HPDE6-E6E7 (cell line): ENCODE measurements around the gene NCKAP5.
A peak's percentile ranks its signal among the peaks of the same experiment; 100 is the strongest.
"Not testable (repeated sequence)": the region's sequence is repeated elsewhere in the genome, so short reads cannot be mapped to it uniquely, and the experiment has no call there.

Experiments used
- DNase-seq: peaks from one replicate; pipeline ENCODE4 v3.0.0; 2011; ENCODE audit warnings: missing footprints; ENCODE audit errors: extremely low spot score

The NCKAP5 gene

DNA sequence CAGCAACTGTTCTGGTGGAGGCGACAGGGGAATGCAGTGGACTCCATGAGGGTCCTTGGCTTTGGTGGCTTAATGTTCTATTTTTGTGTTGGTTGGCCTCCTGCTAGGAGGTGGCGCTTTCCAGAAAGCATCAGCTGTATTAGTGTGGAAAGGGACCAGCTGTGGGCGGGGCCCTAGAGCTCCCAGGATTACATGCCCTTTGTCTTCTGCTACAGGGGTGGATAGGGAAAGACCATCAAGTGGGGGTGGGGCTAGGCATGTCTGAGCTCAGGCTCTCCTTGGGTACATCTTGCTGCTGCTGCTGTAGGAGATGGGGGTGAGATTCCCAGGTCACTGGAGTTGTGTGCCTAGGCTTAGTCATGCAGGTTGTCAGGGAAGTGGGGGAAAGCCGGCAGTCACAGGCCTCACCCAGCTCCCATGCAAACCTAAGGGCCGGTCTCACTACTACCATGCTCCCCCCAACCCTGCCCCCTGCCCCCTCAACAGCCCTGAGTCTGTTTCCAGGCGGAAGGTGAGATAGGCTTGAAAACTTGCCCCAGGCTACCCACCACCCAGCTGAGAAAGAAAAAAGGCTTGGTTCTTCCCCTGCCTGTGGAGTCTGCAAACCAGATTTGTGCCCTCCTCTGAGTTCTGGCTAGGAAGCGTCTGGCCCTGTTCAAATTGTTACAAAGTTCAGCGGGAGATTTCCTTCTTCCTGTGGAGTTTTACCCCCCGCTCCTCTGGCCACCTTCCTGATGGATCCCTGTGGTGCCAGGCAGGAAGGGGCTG lies 756.9 kb downstream of the NCKAP5 start:
- no peak for DNase-seq

- DNase-seq = not testable (repeated sequence)
These were observed 758.3 kb downstream of the NCKAP5 start for GRCh38 chr2:132809962-132810361.

GRCh38 chr2:132804051-132804450 lies 764.2 kb downstream of the NCKAP5 start:
- peak; percentile 17 for DNase-seq

GRCh38 chr2:132798341-132798740 lies 769.9 kb downstream of the NCKAP5 start:
- no peak for DNase-seq

GRCh38 chr2:132797556-132797955 lies 770.7 kb downstream of the NCKAP5 start:
- no peak for DNase-seq

DNA sequence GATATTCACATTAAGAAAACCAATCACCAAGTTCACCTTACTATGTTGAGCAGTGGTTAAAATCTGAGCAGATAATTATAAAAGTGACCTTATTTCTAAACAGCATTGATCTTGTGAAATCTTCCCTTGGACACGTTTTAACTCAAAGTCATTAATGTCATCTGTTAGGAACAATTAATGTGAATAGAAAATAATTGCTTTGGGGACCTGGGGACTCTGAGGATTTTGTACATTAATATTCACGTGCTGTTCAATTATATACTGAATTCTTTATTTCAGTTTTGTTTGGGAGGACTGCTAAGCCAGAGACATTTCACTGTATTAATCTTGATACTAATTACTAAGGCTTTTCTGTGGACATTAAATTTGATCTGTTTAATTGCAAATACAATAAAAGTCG lies 771.2 kb downstream of the NCKAP5 start:
- DNase-seq = no peak

DNA sequence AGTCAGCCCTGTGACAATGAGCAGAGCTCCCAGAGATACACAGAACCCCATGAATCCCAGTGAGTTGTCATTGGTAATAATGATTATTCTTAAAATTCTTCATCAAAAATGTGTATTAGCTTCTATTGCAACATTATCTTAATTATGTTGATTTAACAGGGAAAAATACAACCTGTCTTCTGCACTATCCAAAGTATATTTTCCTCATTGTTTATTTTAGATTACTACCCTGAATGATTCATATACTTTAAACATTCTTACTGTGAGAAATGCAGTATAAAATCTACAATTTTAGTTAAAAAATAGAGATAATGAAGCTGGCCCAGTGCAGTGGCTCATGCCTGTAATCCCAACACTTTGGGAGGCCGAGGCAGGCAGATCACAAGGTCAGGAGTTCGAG lies 773.0 kb downstream of the NCKAP5 start:
- DNase-seq = no peak

- no peak for DNase-seq
These were observed 774.7 kb downstream of the NCKAP5 start for GRCh38 chr2:132793532-132793931.

DNA sequence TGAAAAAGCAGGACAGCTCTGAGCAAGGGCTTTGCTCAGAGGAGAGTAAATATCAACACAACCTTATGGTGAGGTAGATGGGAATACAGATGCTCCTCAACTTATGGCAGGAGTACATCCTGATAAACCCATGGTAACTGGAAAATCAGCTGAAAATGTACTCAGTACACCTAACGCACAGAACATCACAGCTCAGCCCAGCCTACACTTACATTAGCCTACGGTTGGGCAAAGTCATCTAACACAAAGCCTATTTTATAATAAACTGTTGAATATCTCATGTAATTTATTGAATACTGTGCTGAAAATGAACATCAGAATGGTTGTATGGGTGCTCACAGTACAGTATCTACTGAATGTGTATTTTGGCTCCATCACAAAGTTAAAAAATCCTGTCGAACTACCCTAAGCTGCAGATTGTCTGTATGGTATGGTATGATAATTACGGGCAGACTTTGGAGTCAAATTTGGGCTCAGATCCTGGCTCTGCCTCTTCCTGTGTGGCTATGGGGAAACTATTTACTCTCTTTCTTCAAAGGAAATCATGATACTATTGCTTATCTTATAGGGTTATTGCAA lies 778.0 kb downstream of the NCKAP5 start:
- no peak for DNase-seq

GRCh38 chr2:132789066-132789465 lies 779.2 kb downstream of the NCKAP5 start:
- DNase-seq = no peak

- no peak for DNase-seq
These were observed 779.9 kb downstream of the NCKAP5 start for GRCh38 chr2:132788310-132788838.

GRCh38 chr2:132783883-132784282 lies 784.4 kb downstream of the NCKAP5 start:
- DNase-seq = no peak

GRCh38 chr2:132782176-132782783 lies 786.0 kb downstream of the NCKAP5 start:
- DNase-seq = no peak

- DNase-seq = no peak
These were observed 787.6 kb downstream of the NCKAP5 start for GRCh38 chr2:132780651-132781050.

GRCh38 chr2:132779206-132779721 lies 789.0 kb downstream of the NCKAP5 start:
- no peak for DNase-seq

DNA sequence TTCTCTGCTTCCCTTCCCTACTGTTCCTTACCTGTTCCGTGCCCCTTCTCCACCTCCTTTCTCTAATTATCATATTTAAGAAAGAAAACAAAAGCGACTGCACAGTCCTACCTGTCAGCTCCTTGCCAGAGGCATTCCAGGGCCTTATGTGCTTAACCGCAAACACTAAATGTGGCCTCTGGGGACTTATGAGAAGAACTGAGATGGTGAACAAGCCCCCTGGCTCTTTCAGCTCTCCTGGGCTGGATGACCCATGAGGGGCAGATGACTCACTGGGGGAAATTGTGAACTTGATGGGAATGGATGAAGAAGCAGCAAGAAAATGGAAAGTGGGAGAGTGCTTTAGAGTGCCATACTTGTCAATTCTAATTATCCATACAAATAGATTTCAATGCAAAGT lies 792.0 kb downstream of the NCKAP5 start:
- DNase-seq = no peak

GRCh38 chr2:132774189-132774588 lies 794.1 kb downstream of the NCKAP5 start:
- DNase-seq = no peak

DNA sequence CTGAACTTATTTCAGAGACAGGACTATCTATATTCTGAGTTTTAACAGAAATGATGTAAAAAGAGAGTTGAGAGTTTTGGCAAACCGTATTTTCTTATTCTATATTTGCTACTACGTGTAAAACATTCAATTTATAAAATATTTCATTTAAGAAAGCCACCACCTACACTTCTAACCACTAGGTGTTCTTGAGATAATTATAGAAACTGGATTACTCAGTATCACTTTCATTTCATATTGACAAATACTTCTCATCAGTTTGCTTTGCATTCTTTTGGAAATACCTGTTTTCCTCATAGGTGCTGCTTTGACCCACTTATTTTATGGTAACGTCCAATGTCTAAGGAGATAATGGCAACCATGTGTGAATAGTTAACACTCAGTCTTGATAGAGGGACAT lies 794.9 kb downstream of the NCKAP5 start:
- DNase-seq = no peak

DNA sequence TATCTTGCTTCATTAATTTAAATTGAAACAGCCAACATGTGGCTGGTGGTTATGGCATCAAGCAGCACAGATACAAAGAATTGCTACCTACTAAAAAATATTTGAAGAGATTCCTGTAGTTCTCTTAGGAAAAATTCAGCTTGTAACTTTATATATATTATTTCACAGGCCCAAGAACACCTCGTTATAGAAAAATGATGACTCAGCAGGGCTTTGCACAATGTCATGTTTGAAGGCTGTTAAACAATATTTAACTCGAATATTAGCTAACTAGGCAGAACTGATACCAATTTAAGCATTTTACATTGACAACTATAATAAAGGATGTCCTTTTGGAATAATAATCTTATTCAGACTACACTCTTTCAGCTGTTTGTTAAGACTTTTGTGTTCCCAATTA lies 795.9 kb downstream of the NCKAP5 start:
- DNase-seq = no peak

GRCh38 chr2:132766573-132766972 lies 801.7 kb downstream of the NCKAP5 start:
- DNase-seq = no peak

DNA sequence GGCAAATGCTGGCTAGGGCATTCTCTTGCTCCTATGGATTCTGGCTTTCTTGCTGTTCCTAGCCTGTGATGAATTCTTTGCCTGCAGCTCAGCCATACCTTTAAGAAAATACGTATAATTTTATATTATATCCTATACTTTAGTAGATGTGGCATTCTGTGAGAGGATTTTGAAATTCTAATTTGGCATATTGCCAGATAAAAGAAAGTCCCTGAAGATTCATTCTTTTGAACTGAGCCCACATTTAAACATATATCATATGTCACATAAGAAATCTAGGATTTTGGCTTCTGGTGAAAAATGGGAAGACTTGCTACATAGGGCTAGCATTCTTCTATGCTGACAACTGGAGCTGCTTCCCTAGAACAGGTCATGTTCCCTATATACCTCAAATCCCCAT lies 806.8 kb downstream of the NCKAP5 start:
- no peak for DNase-seq

DNA sequence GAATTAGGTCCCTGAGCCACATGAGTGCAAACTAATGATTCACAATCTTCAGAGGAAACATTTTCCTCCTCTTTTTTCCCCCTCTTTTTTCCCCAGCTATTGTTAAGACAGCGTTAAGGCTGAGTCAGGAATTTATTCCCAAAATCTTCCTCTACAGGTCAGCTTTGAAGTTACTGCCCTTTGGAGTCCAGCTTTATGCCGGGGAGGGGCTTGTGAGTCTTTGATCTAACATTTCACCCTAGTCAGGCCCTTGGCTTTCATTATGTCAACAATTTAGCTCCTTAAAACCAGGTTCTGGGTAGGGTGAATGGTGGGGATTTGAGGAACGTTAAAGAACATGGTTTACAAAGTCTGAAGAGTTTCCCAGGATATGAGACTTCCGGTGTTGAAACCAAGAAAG lies 807.3 kb downstream of the NCKAP5 start:
- no peak for DNase-seq

GRCh38 chr2:132760405-132760804 lies 807.9 kb downstream of the NCKAP5 start:
- DNase-seq = no peak
